DND-41 (cell line): ENCODE results near the gene ZNF474.

Experiments
- ATAC-seq: fragments of 200-7000 bp; cut with Tn5 transposase; 3 replicates; pipeline ENCODE4 v1.9.1; 2021; ENCODE audit warnings: low read depth; ENCODE audit not compliant: insufficient read depth
- DNase-seq: peaks from one replicate; pipeline ENCODE4 v3.0.0-alpha.2; 2020
- H2AFZ ChIP-seq: 2 replicates; pipeline ENCODE4 v1.6.0; 2012; ENCODE audit warnings: low read depth, low read length
- H3K27ac ChIP-seq: 2 replicates; pipeline ENCODE4 v1.5.1; 2012; ENCODE audit warnings: low read length, inconsistent platforms
- H3K27me3 ChIP-seq: fragments of 200-600 bp; sonication (generic); 2 replicates; pipeline ENCODE4 v1.6.0; 2012; ENCODE audit warnings: low read length, mild to moderate bottlenecking, inconsistent platforms; ENCODE audit not compliant: insufficient read depth, poor library complexity
- H3K36me3 ChIP-seq: 2 replicates; pipeline ENCODE4 v1.5.1; 2012; ENCODE audit warnings: low read length, inconsistent platforms; ENCODE audit not compliant: insufficient read depth
- H3K4me1 ChIP-seq: 2 replicates; pipeline ENCODE4 v1.5.1; 2012; ENCODE audit warnings: mild to moderate bottlenecking, low read length; ENCODE audit not compliant: insufficient read depth
- H3K4me2 ChIP-seq: 2 replicates; pipeline ENCODE4 v1.6.0; 2012; ENCODE audit warnings: mild to moderate bottlenecking, moderate library complexity, low read length, inconsistent platforms; ENCODE audit not compliant: insufficient read depth
- H3K4me3 ChIP-seq, 2 experiments: fragments of 200-600 bp in 1 of 2; shearing (Covaris generic) in 1 of 2; 2 replicates each; pipeline ENCODE4 v1.5.1; 2012 to 2016; ENCODE audit warnings: inconsistent platforms in 2 of 2, low read length in 2 of 2, mild to moderate bottlenecking in 2 of 2, low read depth in 1 of 2, moderate library complexity in 1 of 2
- H3K79me2 ChIP-seq: 2 replicates; pipeline ENCODE4 v1.6.0; 2012; ENCODE audit warnings: low read length, inconsistent platforms; ENCODE audit not compliant: insufficient read depth
- H3K9ac ChIP-seq: 2 replicates; pipeline ENCODE4 v1.6.0; 2012; ENCODE audit warnings: low read depth, mild to moderate bottlenecking, inconsistent platforms, low read length, moderate library complexity
- H3K9me3 ChIP-seq: 2 replicates; pipeline ENCODE4 v1.5.1; 2012; ENCODE audit warnings: low read length, moderate library complexity, mild to moderate bottlenecking, inconsistent platforms; ENCODE audit not compliant: insufficient read depth, severe bottlenecking
- H4K20me1 ChIP-seq: 2 replicates; pipeline ENCODE4 v1.6.0; 2012; ENCODE audit warnings: low read length; ENCODE audit not compliant: insufficient read depth
- CTCF ChIP-seq: IDR thresholded peaks from 2 replicates; pipeline ENCODE4 v1.5.1; 2012; ENCODE audit warnings: borderline replicate concordance, low read length, moderate library complexity, mild to moderate bottlenecking; ENCODE audit not compliant: poor library complexity, severe bottlenecking; ENCODE audit errors: extremely low read depth
- EZH2 ChIP-seq: IDR thresholded peaks from 3 replicates; pipeline ENCODE4 v1.6.1; 2012; ENCODE audit warnings: borderline replicate concordance, low read depth, mild to moderate bottlenecking, moderate library complexity, low read length, inconsistent platforms; ENCODE audit not compliant: severe bottlenecking

Gene ZNF474

DNA sequence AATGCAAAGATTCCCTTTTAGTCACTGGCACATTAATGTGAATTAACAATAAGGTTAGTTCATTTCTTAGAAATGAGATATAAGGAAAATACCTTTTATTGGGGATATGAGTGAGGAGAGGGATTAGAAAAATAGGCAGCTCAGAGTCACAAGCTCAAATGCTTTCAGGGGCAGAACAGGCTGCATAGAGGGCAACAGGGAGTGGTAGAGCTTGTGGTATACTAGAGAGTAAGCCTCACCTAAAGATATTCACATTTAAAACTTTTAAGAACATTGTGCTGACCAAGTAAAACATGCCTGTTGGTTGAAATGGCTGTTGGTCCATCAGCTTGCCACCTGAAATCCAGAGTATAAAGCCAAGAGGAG is 34.7 kb downstream of the ZNF474 start:
- H3K4me2 ChIP-seq, result no peak overlapping the region
- no peaks in the 10 kb centered on the region for H3K4me1 ChIP-seq
- ATAC-seq, result no peak

DNA sequence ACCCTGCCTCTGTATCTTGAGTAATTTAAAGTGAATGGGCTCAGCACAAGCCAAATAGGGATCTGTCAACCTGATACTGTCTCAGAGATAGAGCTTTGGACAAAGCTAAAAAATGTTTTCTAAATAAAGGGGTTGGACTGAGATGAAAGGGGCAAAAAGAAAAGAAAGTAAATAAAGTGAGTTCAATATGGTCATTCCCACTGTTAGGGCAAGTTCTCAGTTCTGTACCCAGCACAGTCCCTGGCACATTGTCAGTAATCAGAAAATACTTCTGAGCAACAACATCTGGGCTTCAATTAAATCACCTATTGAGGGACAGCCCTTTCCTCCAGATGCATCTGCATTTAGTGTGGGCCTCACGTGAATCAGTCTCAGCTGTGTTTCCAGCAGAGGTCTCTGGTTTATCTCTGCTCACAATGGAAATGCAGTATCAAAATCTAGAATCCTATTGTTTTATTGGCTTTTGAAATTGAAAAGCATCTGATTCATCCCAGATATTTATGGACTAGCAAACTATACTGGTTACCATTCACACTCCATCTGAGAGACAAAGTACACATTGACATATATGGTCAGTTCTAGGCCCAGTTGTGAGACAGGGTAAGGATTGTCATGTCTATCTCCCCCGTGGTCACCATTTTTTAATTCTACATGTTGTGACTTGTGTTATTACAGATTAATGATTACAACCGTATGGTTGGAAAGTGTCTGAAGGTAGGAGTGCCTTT is 35.6 kb downstream of the ZNF474 start:
- H3K79me2 ChIP-seq, result no peaks in the 10 kb centered on the region
- no peaks in the 10 kb centered on the region for H3K4me1 ChIP-seq
- no peaks in the 10 kb centered on the region for H3K27me3 ChIP-seq
- DNase-seq (no peak), ATAC-seq (no peak)
- no peak overlapping the region for H3K4me2 ChIP-seq
- no peaks in the 10 kb centered on the region for H4K20me1 ChIP-seq
- H3K9ac ChIP-seq, result no peak overlapping the region
- no peak overlapping the region for H3K27ac ChIP-seq
- H3K9me3 ChIP-seq, result no peaks in the 10 kb centered on the region
- no peak overlapping the region for H2AFZ ChIP-seq
- no peaks in the 10 kb centered on the region for H3K36me3 ChIP-seq
- TF ChIP-seq CTCF (no peak), EZH2 (no peak)
- no peak overlapping the region for H3K4me3 ChIP-seq

More for the DNA sequence above, 34.7 kb downstream of the ZNF474 start:
- no peaks in the 10 kb centered on the region for H3K79me2 ChIP-seq
- H3K36me3 ChIP-seq, result no peaks in the 10 kb centered on the region
- no peak overlapping the region for H3K4me3 ChIP-seq
- H2AFZ ChIP-seq, result no peak overlapping the region
- no peak overlapping the region for H3K9ac ChIP-seq
- no peaks in the 10 kb centered on the region for H4K20me1 ChIP-seq
- H3K9me3 ChIP-seq, result no peaks in the 10 kb centered on the region
- H3K27me3 ChIP-seq, result no peaks in the 10 kb centered on the region
- DNase-seq, result no peak
- H3K27ac ChIP-seq, result no peak overlapping the region
- no peak for TF ChIP-seq CTCF
- TF ChIP-seq EZH2, result no peak

GRCh38 chr5:122165559-122166078 is 36.3 kb downstream of the ZNF474 start:
- no peaks in the 10 kb centered on the region for H3K4me1 ChIP-seq
- H3K9me3 ChIP-seq, result no peaks in the 10 kb centered on the region

More at GRCh38 chr5:122165559-122166078, 36.3 kb downstream of the ZNF474 start:
- no peaks in the 10 kb centered on the region for H3K27me3 ChIP-seq
- H2AFZ ChIP-seq, result no peak overlapping the region
- no peak overlapping the region for H3K9ac ChIP-seq
- H4K20me1 ChIP-seq, result no peaks in the 10 kb centered on the region
- H3K4me3 ChIP-seq, result no peak overlapping the region
- no peaks in the 10 kb centered on the region for H3K79me2 ChIP-seq
- no peak overlapping the region for H3K4me2 ChIP-seq
- no peak for ATAC-seq
- H3K27ac ChIP-seq, result no peak overlapping the region
- TF ChIP-seq EZH2 (no peak), CTCF (no peak)
- no peaks in the 10 kb centered on the region for H3K36me3 ChIP-seq
- DNase-seq, result no peak
